ENCODE results near the gene CD83.
A peak's percentile ranks its signal among the peaks of the same experiment; 100 is the strongest.
"Not testable (repeated sequence)": the region's sequence is repeated elsewhere in the genome, so short reads cannot be mapped to it uniquely, and the experiment has no call there.

Gene CD83, protein sequence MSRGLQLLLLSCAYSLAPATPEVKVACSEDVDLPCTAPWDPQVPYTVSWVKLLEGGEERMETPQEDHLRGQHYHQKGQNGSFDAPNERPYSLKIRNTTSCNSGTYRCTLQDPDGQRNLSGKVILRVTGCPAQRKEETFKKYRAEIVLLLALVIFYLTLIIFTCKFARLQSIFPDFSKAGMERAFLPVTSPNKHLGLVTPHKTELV

DNA sequence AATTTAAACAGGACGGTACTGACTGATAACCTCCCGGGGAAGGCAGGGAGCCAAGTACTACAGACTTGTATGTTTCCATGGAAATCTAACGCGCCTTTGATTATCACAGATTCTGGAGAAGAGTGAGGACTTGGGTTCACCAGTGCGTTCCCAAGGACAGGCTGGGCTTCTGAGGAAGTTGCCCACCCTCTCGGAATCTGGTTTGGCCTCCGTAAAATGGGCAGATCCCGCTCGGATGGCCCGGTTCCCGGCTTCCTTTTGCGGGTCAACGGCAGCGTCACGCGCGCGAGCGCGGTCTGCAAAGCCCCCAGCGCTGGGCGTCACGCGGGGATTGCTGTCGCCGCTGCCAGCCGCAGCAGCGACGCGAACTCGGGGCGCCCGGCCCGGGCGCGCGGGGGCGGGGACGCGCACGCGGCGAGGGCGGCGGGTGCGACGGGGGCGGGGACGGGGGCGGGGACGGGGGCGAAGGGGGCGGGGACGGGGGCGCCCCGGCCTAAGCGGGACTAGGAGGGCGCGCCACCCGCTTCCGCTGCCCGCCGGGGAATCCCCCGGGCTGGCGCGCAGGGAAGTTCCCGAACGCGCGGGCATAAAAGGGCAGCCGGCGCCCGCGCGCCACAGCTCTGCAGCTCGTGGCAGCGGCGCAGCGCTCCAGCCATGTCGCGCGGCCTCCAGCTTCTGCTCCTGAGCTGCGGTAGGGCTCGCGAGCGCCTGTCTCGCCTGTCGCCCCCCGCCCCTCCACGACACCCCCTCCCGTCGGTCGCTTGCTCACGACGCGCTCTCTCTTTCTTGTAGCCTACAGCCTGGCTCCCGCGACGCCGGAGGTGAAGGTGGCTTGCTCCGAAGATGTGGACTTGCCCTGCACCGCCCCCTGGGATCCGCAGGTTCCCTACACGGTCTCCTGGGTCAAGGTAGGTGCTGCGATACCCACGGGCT is at the start of gene CD83:
Gene CD83 (plus strand): TSS at position 615 of the 933 bp plus-strand sequence. CDS start 40 bp downstream, at position 655.
- DNase-seq = peak in 42 of 56 donors; percentile 16 to 79 (median 46)

DNA sequence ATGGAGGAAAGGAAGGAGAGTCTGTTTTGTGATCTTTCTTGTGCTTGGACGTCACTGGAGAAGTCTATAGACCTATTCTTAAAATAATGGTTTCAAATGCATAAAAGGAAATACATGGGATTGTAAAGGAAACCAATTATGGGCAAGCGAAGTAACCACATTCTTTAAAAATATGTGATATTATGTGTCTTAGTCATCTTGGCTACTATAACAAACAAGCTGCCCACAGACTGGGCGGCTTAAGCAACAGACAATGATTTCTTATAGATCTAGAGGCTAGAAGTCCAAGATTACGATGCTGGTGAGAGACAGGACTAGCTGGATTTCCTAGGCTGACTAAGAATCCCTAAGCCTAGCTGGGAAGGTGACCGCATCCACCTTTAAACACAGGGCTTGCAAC is 49.4 kb upstream of the CD83 start:
- no peak for DNase-seq

DNA sequence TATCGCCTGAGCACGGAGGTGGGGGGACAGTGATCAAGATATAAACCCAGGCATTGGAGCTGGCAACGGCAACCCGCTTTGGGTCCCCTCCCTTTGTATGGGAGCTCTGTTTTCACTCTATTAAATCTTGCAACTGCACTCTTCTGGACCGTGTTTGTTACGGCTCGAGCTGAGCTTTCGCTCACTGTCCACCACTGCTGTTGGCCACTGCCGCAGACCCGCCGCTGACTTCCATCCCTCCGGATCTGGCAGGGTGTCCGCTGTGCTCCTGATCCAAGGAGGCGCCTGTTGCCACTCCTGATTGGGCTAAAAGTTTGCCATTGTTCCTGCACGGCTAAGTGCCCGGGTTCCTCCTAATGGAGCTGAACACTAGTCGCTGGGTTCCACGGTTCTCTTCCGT is 48.9 kb upstream of the CD83 start:
- DNase-seq = no peak

DNA sequence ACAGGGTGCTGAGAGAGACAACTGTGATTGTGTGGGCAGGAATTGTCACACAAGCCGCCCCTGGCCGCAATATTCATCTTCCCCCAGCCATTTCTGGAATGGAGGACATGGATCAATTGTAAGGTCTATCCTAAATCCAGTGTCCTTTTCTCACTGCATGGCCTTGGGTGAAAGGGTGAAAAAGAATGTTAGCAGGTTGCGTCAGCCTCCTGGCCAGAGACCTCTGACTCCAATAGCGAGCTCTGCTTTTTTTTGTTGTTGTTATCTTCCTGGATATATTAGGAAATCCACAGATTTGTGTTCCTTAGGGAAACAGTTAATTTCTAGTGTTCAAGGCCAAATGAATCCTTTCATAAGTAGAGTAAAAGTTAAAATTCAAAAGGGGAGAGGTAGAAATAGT is 47.1 kb upstream of the CD83 start:
- no peak for DNase-seq

DNA sequence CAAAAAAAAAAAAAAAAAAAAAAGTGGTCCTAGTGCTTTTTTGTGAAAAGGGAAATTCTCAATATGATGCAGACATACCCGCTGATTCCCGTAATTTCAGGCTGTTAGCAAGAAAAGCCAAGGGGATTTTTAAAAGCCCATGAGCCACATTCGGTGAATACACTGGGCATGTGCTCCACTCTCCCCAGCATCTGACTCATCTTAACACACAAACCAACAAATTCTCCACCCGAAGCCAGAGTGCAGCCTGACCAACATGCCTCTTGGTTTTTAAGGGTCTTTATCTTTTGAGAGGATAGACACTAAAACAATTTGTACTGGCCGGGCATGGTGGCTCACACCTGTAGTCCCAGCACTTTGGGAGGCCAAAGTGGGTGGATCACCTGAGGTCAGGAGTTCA is 45.5 kb upstream of the CD83 start:
- DNase-seq = no peak

DNA sequence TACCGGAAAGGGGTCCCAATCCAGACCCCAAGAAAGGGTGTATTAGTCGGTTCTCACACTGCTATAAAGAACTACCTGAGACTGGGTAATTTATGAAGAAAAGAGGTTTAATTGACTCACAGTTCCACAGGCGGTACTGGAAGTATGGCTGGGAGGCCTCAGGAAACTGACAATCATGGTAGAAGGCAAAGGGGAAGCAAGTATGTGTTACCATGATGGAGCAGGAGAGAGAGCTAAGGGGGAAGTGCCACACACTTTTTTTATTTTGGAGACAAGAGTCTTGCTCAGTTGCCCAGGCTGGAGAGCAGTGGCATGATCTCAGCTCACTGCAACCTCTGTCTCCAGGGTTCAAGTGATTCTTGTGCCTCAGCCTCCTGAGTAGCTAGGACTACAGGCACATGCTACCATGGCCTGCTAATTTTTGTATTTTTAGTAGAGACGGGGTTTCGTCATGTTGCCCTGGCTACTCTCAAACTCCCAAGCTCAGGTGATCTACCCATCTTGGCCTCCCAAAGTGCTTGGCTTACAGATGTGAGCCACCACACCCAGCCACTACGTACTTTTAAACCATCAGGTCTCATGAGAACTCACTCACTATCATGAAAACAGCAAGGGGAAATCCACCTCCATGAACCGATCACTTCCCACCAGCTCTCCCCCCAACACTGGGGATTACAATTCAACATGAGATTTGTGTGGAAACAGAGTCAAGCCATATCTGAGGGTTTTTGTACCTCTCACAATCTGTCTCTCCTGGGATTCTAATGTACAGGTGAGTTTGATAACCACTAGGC is 43.8 kb upstream of the CD83 start:
- not testable (repeated sequence) for DNase-seq

DNA sequence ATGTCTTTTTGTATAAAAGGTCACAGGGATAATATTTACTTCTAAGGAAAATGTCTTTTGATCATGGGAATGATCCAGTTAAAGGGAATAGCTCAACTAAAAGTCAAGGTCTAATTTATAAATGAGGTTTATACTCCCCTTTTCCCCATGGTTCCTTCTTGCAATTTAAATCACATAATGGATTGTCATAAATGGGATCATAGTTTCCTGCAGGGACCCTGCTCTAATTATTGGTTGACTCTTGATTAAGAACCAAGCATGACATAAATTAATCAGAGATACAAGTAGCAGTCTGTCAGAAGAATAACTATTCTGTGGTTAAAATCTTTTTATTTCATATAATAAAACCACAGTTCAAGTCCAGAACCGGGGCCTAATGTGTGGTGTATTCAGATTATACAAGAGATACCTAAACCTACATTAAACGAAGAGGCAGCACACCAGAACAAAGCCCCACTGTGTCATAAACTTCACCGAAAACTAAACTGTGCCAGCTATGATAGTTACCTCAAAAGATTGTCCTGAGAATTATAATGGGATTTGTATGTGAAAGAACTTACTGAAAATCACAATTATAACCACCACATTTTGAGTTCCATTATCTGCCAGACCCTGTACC is 43.0 kb upstream of the CD83 start:
- no peak for DNase-seq

DNA sequence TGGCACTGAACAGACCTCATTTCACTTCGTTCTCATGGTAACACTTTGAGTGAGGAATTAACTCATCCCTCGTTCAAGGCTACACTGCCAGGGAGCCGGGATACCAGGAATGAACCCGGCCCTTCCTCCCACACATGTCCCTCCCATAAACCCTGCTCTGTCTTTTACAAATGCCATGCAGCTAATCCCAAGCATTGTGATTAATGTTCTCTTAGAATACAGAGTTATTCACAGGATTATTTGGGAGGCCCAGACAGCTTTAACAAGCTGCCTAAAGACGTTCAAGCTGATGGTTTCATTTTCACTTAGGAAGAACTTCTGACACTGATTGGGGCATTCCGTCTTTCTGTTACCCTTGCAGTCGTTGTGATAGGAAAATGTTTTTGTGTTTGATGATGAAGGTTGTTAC is 42.5 kb upstream of the CD83 start:
- peak in 3 of 56 donors; percentile 2 to 22 (median 8) for DNase-seq

DNA sequence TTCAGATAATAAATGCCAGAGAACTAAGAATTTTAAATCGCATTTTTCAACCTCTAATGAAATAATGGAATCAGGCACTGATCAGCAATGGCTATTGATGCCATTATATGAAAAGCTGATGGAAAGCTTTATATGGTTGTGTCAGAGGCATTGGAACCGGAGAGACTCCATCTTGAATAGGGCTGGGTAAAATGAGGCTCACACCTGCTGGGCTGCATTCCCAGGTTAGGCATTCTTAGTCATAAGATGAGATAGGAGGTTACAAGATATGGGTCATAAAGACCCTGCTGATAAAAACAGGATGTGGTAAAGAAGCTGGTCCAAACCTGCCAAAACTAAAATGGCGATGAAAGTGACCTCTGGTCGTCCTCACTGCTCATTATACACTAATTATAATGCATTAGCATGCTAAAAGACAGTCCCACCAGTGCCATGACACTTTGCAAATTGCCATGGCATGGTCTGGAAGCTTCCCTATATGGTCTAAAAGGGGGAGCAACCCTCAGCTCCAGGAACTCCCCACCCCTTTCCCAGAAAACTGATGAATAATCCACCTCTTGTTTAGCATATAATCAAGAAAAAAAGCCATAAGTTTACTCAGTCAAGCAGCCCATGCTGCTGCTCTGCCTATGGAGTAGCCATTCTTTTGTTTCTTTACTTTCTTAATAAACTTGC is 40.2 kb upstream of the CD83 start:
- no peak for DNase-seq

DNA sequence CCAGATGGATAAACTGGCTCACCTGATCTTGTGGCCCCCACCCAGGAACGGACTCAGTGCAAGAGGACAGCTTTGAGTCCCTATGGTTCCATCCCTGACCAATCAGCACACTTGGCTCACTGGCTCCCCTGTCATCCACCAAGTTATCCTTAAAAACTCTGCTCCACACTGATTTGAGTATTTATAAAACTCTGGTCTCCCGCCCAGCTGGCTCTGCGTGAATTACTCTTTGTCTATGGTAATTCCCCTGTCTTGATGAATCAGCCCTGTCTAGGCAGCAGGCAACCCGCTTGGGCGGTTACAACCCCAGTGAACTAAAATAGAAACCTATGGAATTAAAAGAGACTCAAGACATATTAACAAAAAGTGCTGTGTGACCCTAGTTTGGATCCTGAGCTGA is 38.1 kb upstream of the CD83 start:
- DNase-seq = peak in 4 of 56 donors; percentile 8 to 30 (median 27)

DNA sequence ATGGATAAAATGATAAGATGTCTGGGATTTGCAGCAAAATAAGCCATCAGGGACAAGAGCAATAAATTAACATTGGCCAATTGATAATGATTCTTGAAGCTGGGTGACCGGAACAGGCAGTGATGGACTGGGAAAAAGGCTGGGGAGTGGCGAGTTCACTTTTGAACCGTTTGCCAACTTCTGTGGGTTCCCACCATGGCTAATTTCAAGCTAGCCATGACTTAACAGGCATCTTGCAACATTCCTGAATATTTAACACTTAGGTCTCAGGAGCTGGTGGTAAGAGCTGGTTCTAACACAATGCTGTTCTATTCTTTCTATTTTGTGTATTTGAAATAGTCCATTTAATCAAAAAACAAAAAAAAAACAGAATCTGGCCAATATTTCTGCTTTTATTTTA is 37.6 kb upstream of the CD83 start:
- DNase-seq = no peak

DNA sequence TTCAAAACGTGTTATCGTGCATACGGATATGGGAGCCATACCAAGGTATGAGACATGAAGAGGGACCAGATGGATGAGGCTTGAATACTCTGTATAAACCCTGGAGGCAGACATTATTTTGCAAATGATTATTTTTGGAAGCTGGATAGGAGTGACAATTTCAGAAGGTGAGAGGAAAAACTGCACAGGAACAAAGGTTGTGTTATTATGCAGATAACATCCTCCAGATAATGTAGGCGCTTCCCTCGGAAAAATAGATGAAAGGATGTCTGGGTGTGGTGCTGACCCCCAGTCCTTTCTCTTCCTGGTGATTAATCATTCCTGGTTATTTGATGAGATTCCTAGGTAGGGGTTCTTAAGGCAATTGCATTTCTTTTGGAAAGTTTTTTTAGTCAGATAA is 36.4 kb upstream of the CD83 start:
- DNase-seq = no peak

DNA sequence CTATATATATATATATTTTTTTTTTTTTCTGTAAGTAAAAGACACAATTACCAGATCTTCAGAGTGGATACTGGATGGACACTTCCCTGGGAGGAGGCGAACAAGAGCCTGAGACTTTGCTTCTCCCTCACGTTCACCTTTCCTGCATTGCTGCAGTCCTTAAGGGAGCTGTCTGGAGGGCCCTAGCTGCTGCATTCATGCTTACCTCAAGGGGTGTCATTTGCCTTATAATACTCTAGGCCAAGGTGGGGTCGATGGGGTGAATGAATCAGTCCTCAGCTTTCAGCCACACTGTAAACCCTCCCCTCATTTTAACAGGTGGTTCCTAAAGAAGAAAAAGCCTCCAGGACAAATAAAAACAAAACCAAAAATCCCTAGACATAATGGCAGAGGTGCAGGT is 34.8 kb upstream of the CD83 start:
- DNase-seq = no peak

DNA sequence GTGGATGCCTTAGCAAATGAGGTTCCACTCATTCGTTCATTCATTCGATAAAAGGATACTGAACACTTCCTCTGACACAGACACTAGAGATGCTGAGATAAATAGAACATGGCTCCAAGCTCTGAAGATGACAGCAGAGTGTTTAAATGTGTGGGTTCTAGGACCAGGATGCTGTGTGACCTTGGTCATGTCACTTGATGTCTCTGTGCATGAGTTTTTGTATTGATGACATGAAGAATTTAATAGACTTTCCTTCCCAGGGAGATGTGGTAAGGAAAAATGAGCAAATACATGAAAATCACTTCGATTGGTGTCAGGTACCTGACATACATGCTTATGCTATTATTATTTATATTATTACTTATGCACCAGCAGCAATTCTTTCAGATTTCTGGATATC is 34.3 kb upstream of the CD83 start:
- no peak for DNase-seq

DNA sequence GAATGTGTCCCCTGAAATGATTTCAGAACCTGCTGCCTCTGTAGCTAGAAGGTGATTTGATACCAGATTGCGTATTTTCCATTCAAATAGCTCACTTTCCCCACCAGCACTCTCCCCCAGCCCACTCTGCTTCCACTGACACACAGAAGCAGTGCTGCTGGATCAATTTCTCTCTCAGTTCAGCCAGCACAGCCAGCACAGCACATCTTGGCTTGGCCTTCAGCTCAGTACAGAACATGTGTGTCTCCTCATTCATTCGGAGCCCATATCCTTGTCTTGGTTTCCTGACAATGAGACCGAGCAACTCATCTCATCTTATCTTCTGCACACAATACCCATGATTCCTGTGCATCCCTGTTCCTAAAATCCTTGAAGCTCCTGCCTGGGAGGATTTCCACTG is 33.8 kb upstream of the CD83 start:
- DNase-seq = no peak

DNA sequence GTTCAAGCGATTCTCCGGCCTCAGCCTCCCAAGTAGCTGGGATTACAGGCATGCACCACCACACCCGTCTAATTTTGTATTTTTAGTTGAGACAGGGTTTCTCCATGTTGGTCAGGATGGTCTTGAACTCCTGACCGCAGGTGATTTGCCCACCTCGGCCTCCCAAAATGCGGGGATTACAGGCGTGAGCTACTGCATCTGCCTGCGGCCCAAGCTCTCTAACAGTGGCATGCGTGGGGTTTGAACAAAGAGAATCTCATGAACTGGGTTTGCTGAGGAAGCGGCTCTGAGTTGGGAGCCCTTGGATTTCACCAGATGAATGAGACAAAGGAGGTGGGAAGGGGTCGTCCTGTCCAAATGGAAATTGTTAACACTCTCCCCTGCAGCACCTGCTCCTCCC is 33.2 kb upstream of the CD83 start:
- no peak for DNase-seq

DNA sequence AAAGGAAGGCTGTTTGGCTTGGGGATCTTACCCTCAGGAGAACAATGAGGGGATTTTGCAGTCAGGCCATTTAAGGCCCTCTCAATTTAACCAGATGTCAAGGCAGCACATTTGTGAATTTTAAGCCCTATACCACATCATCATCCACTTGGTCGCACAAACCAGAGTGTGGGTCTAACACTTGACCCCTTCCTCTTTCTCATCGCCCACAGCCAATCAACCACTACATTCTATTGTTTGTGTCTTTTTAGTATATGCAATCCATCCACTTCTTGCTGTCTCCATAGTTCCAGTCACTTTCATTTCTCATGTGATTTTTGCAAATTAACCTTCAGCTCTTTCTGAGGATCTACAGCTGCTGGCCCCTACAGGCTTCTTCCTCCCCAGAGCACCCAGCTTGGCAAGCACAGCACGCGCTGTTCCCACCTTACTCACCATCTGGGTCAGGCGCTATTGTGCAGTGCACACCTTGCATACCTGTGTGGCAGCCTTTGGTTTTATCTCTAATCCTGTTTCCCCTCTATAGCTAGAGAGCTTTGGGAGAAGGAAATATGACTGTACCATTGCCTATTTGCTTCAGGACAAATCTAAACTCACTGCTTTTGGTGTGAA is 32.3 kb upstream of the CD83 start:
- no peak for DNase-seq

DNA sequence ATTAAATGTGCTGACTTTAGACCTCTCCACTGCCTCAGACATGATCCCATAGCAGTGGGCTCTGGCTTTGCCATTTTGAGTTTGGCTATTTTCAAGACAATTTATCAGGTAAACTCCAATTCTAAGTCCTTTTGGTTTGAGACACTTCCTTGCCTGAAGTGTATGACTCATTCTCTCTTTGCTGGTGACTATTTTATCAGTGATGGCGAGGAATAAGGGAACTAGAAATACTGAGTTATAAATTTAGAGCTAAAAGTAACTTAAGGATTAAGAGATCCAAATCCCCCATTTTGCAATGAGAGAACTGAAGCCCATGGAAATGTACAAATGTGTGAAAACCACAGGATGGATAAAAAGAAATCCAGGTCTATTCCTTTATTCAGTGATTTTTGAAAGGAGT is 30.9 kb upstream of the CD83 start:
- DNase-seq = no peak

DNA sequence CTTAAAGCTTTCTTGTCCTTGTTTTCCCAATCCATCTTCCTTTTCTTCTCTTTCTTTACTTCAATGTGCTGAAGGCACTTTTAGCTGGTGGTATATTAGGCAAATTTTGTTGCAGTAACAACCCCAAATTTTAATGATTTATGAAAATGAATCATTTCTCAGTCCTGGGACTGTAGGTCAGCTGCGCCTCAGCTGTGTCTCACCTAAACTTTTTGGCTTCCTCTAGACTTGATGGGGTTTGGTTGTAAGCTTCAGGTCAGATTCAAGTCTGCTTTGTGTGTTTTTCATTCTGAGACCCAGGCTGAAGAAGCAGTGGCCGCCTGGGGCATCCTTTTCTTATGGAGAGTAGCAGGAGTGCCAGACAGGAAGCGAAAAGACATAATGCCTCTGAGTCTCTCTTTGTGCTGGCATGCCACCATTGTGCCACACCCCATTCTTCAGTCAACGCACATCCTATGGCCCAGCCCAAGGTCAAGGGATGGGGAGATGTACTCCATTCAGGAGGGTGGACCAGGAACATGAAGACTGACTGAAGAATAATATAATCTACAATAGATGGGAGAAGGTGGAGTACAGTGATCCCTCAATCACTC is 28.9 kb upstream of the CD83 start:
- no peak for DNase-seq

DNA sequence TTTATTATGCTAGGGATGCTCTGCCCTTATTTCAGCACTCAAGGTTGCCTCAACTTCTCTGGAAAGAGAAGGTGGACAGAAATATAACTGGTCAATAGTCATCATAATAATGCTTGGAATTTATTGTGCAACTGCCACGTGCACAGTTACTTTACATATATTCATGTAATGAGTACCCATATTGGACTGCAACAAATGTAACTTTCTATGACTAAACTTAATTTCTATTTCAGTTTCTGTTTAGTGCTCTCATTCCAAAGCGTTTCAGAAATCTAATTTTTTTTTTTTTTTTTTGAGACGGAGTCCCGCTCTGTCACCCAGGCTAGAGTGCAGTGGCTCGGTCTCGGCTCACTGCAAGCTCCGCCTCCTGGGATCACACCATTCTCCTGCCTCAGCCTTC is 28.3 kb upstream of the CD83 start:
- no peak for DNase-seq
